H1 (cell line): ENCODE results near the gene MKI67. TPM values are rescaled to one million over a fixed set of nuclear protein-coding genes. Genes with fewer than 3 reads are reported as not detected.

ENCODE experiments used
- CTCF ChIA-PET: fragments of 300-600 bp; sonication (Branson Sonifier 250); formaldehyde crosslinking; loops from one replicate; lab custom pipeline; 2021; ENCODE audit not compliant: partially characterized antibody; lab: Charles Lee
- POLR2A ChIA-PET: fragments of 300-600 bp; sonication (Branson Sonifier 250); formaldehyde crosslinking; loops from one replicate; lab custom pipeline; 2021; ENCODE audit warnings: inconsistent platforms; ENCODE audit not compliant: partially characterized antibody; lab: Charles Lee
- DNase-seq, 2 experiments: peaks; one replicate each; pipeline versions ENCODE4 v3.0.0 to v3.0.0-alpha.2; 2010 to 2022; ENCODE audit warnings: low spot score in 2 of 2, low read depth in 1 of 2, mixed read lengths in 1 of 2
- FAIRE-seq: peaks from 2 replicates; lab custom pipeline; 2011; peaks lifted over from hg19 to GRCh38; lab: Jason Lieb, UNC
- H2AFZ ChIP-seq: 2 replicates; pipeline ENCODE4 v1.8.1; 2012; ENCODE audit warnings: low read length, inconsistent platforms
- H2AK5ac ChIP-seq: 2 replicates; pipeline ENCODE4 v1.6.1; 2013; ENCODE audit warnings: low read depth, low read length
- H2BK120ac ChIP-seq: replicated peaks from 2 replicates; pipeline ENCODE3; 2013; ENCODE audit warnings: low read depth, low read length, inconsistent platforms
- H2BK12ac ChIP-seq: 2 replicates; pipeline ENCODE4 v1.6.1; 2013; ENCODE audit warnings: low read depth, low read length
- H2BK15ac ChIP-seq: 2 replicates; pipeline ENCODE4 v1.6.1; 2013; ENCODE audit warnings: low read length
- H2BK20ac ChIP-seq: 2 replicates; pipeline ENCODE4 v1.6.1; 2013; ENCODE audit warnings: low read length
- H2BK5ac ChIP-seq: 2 replicates; pipeline ENCODE4 v1.6.1; 2013; ENCODE audit warnings: low read depth, low read length
- H3K14ac ChIP-seq: 2 replicates; pipeline ENCODE4 v1.6.1; 2013; ENCODE audit warnings: inconsistent platforms; ENCODE audit not compliant: insufficient read length
- H3K18ac ChIP-seq: 2 replicates; pipeline ENCODE4 v1.6.1; 2013; ENCODE audit warnings: low read length; ENCODE audit errors: extremely low read depth
- H3K23ac ChIP-seq: 2 replicates; pipeline ENCODE4 v1.6.1; 2013; ENCODE audit warnings: inconsistent platforms; ENCODE audit not compliant: insufficient read length
- H3K23me2 ChIP-seq: 2 replicates; pipeline ENCODE4 v1.6.1; 2013; ENCODE audit warnings: low read depth, low read length
- H3K27ac ChIP-seq: 2 replicates; pipeline ENCODE4 v1.6.1; 2011; ENCODE audit warnings: low read depth, low read length, inconsistent platforms
- H3K27me3 ChIP-seq, 4 experiments: replicated peaks in 1 of 4; 1 replicate in 1 of 4; 2 replicates in 3 of 4; pipeline versions ENCODE4 v1.6.1 to v1.8.1; 2011 to 2013; ENCODE audit warnings: low read length in 3 of 4, mild to moderate bottlenecking in 3 of 4, inconsistent platforms in 2 of 4, mixed read lengths in 2 of 4, moderate library complexity in 1 of 4; ENCODE audit not compliant: control insufficient read depth in 3 of 4, insufficient read depth in 3 of 4; ENCODE audit errors: extremely low read depth in 1 of 4
- H3K36me3 ChIP-seq, 4 experiments: 2 replicates each; pipeline versions ENCODE4 v1.6.1 to v1.8.1; 2011 to 2013; ENCODE audit warnings: mild to moderate bottlenecking in 4 of 4, low read length in 3 of 4, moderate library complexity in 2 of 4, control low read depth in 1 of 4, inconsistent platforms in 1 of 4; ENCODE audit not compliant: insufficient read depth in 4 of 4, control insufficient read depth in 2 of 4
- H3K4ac ChIP-seq: replicated peaks from 2 replicates; pipeline ENCODE3; 2013; ENCODE audit warnings: low read length, low read depth, mixed read lengths, inconsistent platforms; ENCODE audit not compliant: insufficient read length
- H3K4me1 ChIP-seq, 4 experiments: replicated peaks in 1 of 4; 1 replicate in 1 of 4; 2 replicates in 3 of 4; pipeline versions ENCODE4 v1.6.1 to v1.8.1; 2011 to 2013; ENCODE audit warnings: low read length in 3 of 4, inconsistent platforms in 2 of 4, mixed read lengths in 1 of 4; ENCODE audit not compliant: insufficient read depth in 4 of 4, control insufficient read depth in 3 of 4
- H3K4me2 ChIP-seq, 2 experiments: 2 replicates each; pipeline versions ENCODE4 v1.6.1 to v1.8.1; 2011 to 2013; ENCODE audit warnings: low read depth in 2 of 2, low read length in 2 of 2, control low read depth in 1 of 2, inconsistent platforms in 1 of 2, mild to moderate bottlenecking in 1 of 2; ENCODE audit not compliant: insufficient read depth in 1 of 2
- H3K4me3 ChIP-seq, 4 experiments: fragments of 200-600, 300-600 bp in 1 of 4; sonication (generic), shearing (Covaris generic), sonication (Bioruptor Twin) in 1 of 4; 2 replicates each; pipeline versions ENCODE4 v1.5.1 to v1.8.1; 2011 to 2016; ENCODE audit warnings: low read length in 4 of 4, low read depth in 3 of 4, control low read depth in 2 of 4, inconsistent platforms in 2 of 4, mild to moderate bottlenecking in 2 of 4, mixed read lengths in 1 of 4, moderate library complexity in 1 of 4; ENCODE audit not compliant: insufficient read depth in 2 of 4; ENCODE audit errors: extremely low read depth in 1 of 4
- H3K56ac ChIP-seq: replicated peaks from 2 replicates; pipeline ENCODE3; 2013; ENCODE audit warnings: low read depth, mild to moderate bottlenecking, mixed read lengths, low read length, inconsistent platforms; ENCODE audit not compliant: insufficient read length
- H3K79me1 ChIP-seq: 2 replicates; pipeline ENCODE4 v1.6.1; 2013; ENCODE audit warnings: low read depth, low read length, control low read depth
- H3K79me2 ChIP-seq, 2 experiments: 2 replicates each; pipeline versions ENCODE4 v1.6.1 to v1.8.1; 2012 to 2013; ENCODE audit warnings: low read length in 2 of 2, mild to moderate bottlenecking in 2 of 2, inconsistent platforms in 1 of 2; ENCODE audit not compliant: insufficient read depth in 2 of 2, control insufficient read depth in 1 of 2
- H3K9ac ChIP-seq, 4 experiments: replicated peaks in 1 of 4; 1 replicate in 1 of 4; 2 replicates in 3 of 4; pipeline versions ENCODE4 v1.6.1 to v1.8.1; 2011 to 2013; ENCODE audit warnings: low read depth in 3 of 4, low read length in 3 of 4, control low read depth in 2 of 4, mild to moderate bottlenecking in 2 of 4, moderate library complexity in 2 of 4, inconsistent platforms in 1 of 4; ENCODE audit errors: extremely low read depth in 1 of 4
- H3K9me3 ChIP-seq, 2 experiments: 2 replicates each; pipeline versions ENCODE4 v1.6.1 to v1.8.1; 2012 to 2013; ENCODE audit warnings: mild to moderate bottlenecking in 2 of 2, moderate library complexity in 2 of 2, control low read depth in 1 of 2, inconsistent platforms in 1 of 2, low read depth in 1 of 2, low read length in 1 of 2, mixed read lengths in 1 of 2; ENCODE audit not compliant: insufficient read depth in 2 of 2
- H4K20me1 ChIP-seq, 2 experiments: replicated peaks in 1 of 2; 2 replicates each; pipeline versions ENCODE3 to v1.8.1; 2011 to 2013; ENCODE audit warnings: inconsistent platforms in 2 of 2, low read length in 2 of 2, mild to moderate bottlenecking in 1 of 2; ENCODE audit not compliant: insufficient read depth in 2 of 2, control insufficient read depth in 1 of 2
- H4K5ac ChIP-seq: 2 replicates; pipeline ENCODE4 v1.6.1; 2013; ENCODE audit warnings: low read length, low read depth, mixed read lengths, inconsistent platforms; ENCODE audit not compliant: insufficient read length
- H4K8ac ChIP-seq: 2 replicates; pipeline ENCODE4 v1.8.0; 2013; ENCODE audit warnings: mild to moderate bottlenecking, moderate library complexity, low read length, inconsistent platforms; ENCODE audit not compliant: insufficient read depth; ENCODE audit errors: extremely low read depth
- H4K91ac ChIP-seq: replicated peaks from 2 replicates; pipeline ENCODE3; 2013; ENCODE audit warnings: low read length, mixed read lengths, inconsistent platforms; ENCODE audit not compliant: insufficient read length
- BACH1 ChIP-seq: IDR thresholded peaks from 2 replicates; pipeline ENCODE4 v1.6.1; 2012; ENCODE audit warnings: low read length, improper control_type of control experiment
- CBX5 ChIP-seq: fragments of 300-800, 300-1000 bp; sonication (generic); IDR thresholded peaks from 2 replicates; pipeline ENCODE4 v1.7.1; 2016; ENCODE audit warnings: antibody characterized with exemption, low read length, low read depth
- GTF2F1 ChIP-seq: IDR thresholded peaks from 2 replicates; pipeline ENCODE4 v1.6.1; 2012; ENCODE audit warnings: low read depth, low read length, improper control_type of control experiment, borderline replicate concordance
- WGBS, 2 experiments: shearing (Covaris generic) in 1 of 2; methylation state at CpG; one replicate each; pipeline versions ENCODE4 v1.1.6 to v1.1.7; 2013 to 2015; ENCODE audit warnings: low lambda C conversion rate in 2 of 2, mixed read lengths in 2 of 2, inconsistent platforms in 1 of 2, low coverage in 1 of 2, missing lambda C conversion rate in 1 of 2; ENCODE audit not compliant: insufficient replicate concordance in 2 of 2, insufficient coverage in 1 of 2, insufficient read length in 1 of 2; ENCODE audit errors: extremely low coverage in 1 of 2, missing lambda C conversion rate in 1 of 2; 5-methylcytosine and 5-hydroxymethylcytosine counted together
- polyA plus RNA-seq, 7 experiments: library from polyadenylated mRNA; depleted of rRNA in 3 of 7; stranded (reverse) in 5 of 7; unstranded in 2 of 7; fragments of >200 nt in 5 of 7; fragments of 200-250 nt in 2 of 7; gene quantifications; 1 replicate in 5 of 7; 2 replicates in 1 of 7; 4 replicates in 1 of 7; pipeline versions ENCODE4 v1.2.1 to v1.2.3, GENCODE V29; 2011 to 2013; ENCODE audit warnings: missing spikeins in 2 of 7, mixed read lengths in 2 of 7
- total RNA-seq: library from RNA; stranded (reverse); fragmentation: NEBNext Ultra II Directional; extraction: Animal tissue kit (Norgen Biotek cat#: 25700); gene quantifications from 2 replicates; pipeline ENCODE4 v1.2.1, GENCODE V29; 2021

MKI67 gene
- total and polyA plus RNA-seq, 2 of the 8 experiments (the other 6 are each of a cell fraction or from before 2014, with no cell fraction given) = 15.8 to 85.1 TPM

GRCh38 chr10:128095753-128096469 lies 30.3 kb downstream of the MKI67 start:
- H3K79me1 ChIP-seq = no peaks in the 10 kb centered on the region
- no peak overlapping the region for H3K4me2 ChIP-seq
- TF ChIP-seq GTF2F1 = no peak
- TF ChIP-seq BACH1 = no peak
- TF ChIP-seq CBX5 = no peak
- H3K27me3 ChIP-seq = no peaks in the 10 kb centered on the region
- H3K23ac ChIP-seq = no peak overlapping the region
- DNase-seq = no peak
- no peak for FAIRE-seq
- H4K20me1 ChIP-seq = peaks cover 0 to 5% of the 10 kb centered on the region in 2 experiments
- no peak overlapping the region for H2BK120ac ChIP-seq
- H3K14ac ChIP-seq = no peak overlapping the region
- no peak overlapping the region for H2BK5ac ChIP-seq
- no peak overlapping the region for H3K4me3 ChIP-seq
- no peak overlapping the region for H4K8ac ChIP-seq
- no peak overlapping the region for H2AFZ ChIP-seq
- 0 out of 7 replicates have a peak, but pooled peaks cover 0 to 3% (median under 1%) of the 10 kb centered on the region in 4 experiments for H3K4me1 ChIP-seq
- H3K79me2 ChIP-seq = no peaks in the 10 kb centered on the region
- no peak overlapping the region for H4K5ac ChIP-seq
- 86% methylated on average over 10 of the region's 11 CpGs; no CpG with 5 or more reads in 1 of the 2 experiments for WGBS, 2 experiments
- no peak overlapping the region for H3K27ac ChIP-seq
- no peak overlapping the region for H3K9ac ChIP-seq
- no peak overlapping the region for H2AK5ac ChIP-seq
- H3K4ac ChIP-seq = no peak overlapping the region
- CTCF ChIA-PET = interaction anchor here (0.6 to 2.3 kb wide), 7 partner anchors 15 to 269 kb away, joined by 3 to 13 read pairs (median 4); no protein-coding TSS in a partner anchor
- H3K18ac ChIP-seq = no peak overlapping the region
- peaks cover 12 to 40% (median 23%) of the 10 kb centered on the region in 4 experiments for H3K36me3 ChIP-seq
- H3K23me2 ChIP-seq = no peaks in the 10 kb centered on the region
- H3K9me3 ChIP-seq = no peaks in the 10 kb centered on the region
- no peak overlapping the region for H3K56ac ChIP-seq
- H2BK20ac ChIP-seq = no peak overlapping the region
- POLR2A ChIA-PET = interaction anchor here (1.0 kb wide), 1 partner anchor 18 kb away, joined by 3 read pairs; no protein-coding TSS in a partner anchor
- no peak overlapping the region for H2BK12ac ChIP-seq
- no peak overlapping the region for H2BK15ac ChIP-seq
- H4K91ac ChIP-seq = no peak overlapping the region
